Measurements from ENCODE around the gene ZNF232. TPM values are rescaled to one million over a fixed set of nuclear protein-coding genes. Genes with fewer than 3 reads are reported as not detected.

Gene ZNF232

DNA sequence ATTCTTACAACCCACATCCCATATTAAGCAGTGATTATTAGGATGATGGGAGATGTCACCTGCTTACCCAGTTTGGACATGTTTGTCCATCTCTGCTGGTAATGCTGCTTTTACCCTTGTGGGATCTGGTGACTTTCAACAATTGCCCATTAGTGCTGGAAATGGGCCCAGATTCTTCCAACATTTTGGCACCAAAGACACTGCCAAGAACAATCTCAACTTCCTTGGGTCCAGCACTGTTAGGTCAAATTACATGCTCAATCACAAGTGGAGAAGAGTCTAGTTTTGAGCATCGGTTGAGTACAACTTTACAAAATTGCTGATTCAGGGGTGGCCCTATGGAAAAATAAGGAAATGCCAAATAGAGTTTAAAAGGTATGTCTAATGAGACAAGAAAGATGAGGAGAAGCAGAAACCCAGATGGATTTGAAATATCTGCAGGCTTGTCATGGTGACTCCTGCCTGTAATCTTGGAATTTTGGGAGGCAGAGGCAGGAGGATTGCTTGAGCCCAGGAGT lies 46.4 kb downstream of the ZNF232 start:
- Histone ChIP-seq H3K14ac (ENCODE audit: low read length in 2 of 2) (no peak overlapping the region), H3K18ac (ENCODE audit: low read depth in 1 of 2, low read length in 2 of 2) (no peak overlapping the region), H2BK15ac (ENCODE audit: low read depth, poor library complexity, severe bottlenecking) (no peak overlapping the region), H2BK120ac (ENCODE audit: low read depth, low read length) (no peak overlapping the region), H3K27ac (ENCODE audit: low read length, poor library complexity, severe bottlenecking) (no peak overlapping the region), H2AK5ac (ENCODE audit: low read length, severe bottlenecking) (no peak overlapping the region), H3K9ac (ENCODE audit: low read length) (no peak overlapping the region), H3K4ac (ENCODE audit: low read depth in 1 of 2, low read length in 2 of 2) (no peak overlapping the region), H3K4me3 (ENCODE audit: insufficient read depth in 1 of 2, low read depth in 1 of 2, low read length in 2 of 2) (no peak overlapping the region), H3K27me3 (ENCODE audit: control insufficient read depth in 1 of 2, insufficient read depth in 1 of 2, low read length in 2 of 2) (peaks cover 4 to 5% of the 10 kb centered on the region in 2 experiments), H3K4me1 (ENCODE audit: control insufficient read depth, insufficient read depth, low read depth, low read length) (no peaks in the 10 kb centered on the region), H2BK12ac (ENCODE audit: low read length in 2 of 2) (no peak overlapping the region), H2BK5ac (ENCODE audit: low read depth, low read length, poor library complexity, severe bottlenecking) (no peak overlapping the region), H3K36me3 (ENCODE audit: control insufficient read depth in 1 of 2, insufficient read depth in 2 of 2, low read depth in 1 of 2, low read length in 2 of 2) (no peaks in the 10 kb centered on the region), H4K8ac (ENCODE audit: low read length) (no peak overlapping the region), H3K23ac (ENCODE audit: low read length in 2 of 2) (no peak overlapping the region), H3K4me2 (ENCODE audit: low read length, poor library complexity, severe bottlenecking) (no peak overlapping the region), H3K9me3 (ENCODE audit: control insufficient read depth, low read length) (no peaks in the 10 kb centered on the region), H2AFZ (ENCODE audit: low read depth, low read length) (no peak overlapping the region), H4K91ac (ENCODE audit: low read length) (no peak overlapping the region), H3K79me1 (replicated peaks; ENCODE audit: low read length, poor library complexity, severe bottlenecking) (no peaks in the 10 kb centered on the region)
- WGBS, result 94% methylated on average over 1 of the region's 1 CpG
- DNase-seq, result no peak

Small RNA genes lying within 50 kb of the gene (small RNA-seq; reads per million reads assigned to genes)
- gene AC012146.4 (ENCODE audit: low read depth), result not detected

All from mesenchymal stem cell (in vitro differentiated cells and primary cell).